HL-60 (cell line): ENCODE measurements around the gene VIPR2.

Source experiments
- DNase-seq, 2 experiments: peaks; one replicate each; pipeline ENCODE4 v3.0.0-alpha.2; 2010 to 2020; ENCODE audit warnings: low read depth in 1 of 2, low spot score in 1 of 2
- H3K27ac ChIP-seq: fragments of 250-450 bp; sonication (Bioruptor Pico); replicated peaks from 2 replicates; pipeline ENCODE4 v1.5.1; 2020; ENCODE audit warnings: mild to moderate bottlenecking, moderate library complexity
- H3K27me3 ChIP-seq: fragments of 250-450 bp; sonication (Bioruptor Pico); 2 replicates; pipeline ENCODE4 v1.5.1; 2021; ENCODE audit warnings: mild to moderate bottlenecking, moderate library complexity; ENCODE audit not compliant: insufficient read depth, poor library complexity, severe bottlenecking
- H3K4me3 ChIP-seq: replicated peaks from 2 replicates; pipeline ENCODE4 v1.5.1; 2011; ENCODE audit warnings: mild to moderate bottlenecking, control low read depth, low read length; ENCODE audit not compliant: insufficient read depth
- GABPA ChIP-seq: IDR thresholded peaks from 2 replicates; pipeline ENCODE4 v1.6.1; 2012; ENCODE audit warnings: low read depth
- POLR2AphosphoS5 ChIP-seq: IDR thresholded peaks from 2 replicates; pipeline ENCODE4 v1.6.1; 2012; ENCODE audit warnings: low read depth
- SPI1 ChIP-seq: IDR thresholded peaks from 2 replicates; pipeline ENCODE4 v1.6.1; 2012; ENCODE audit warnings: low read depth, mild to moderate bottlenecking, borderline replicate concordance
- TF ChIP-seq, protein P1 (sequence below): IDR thresholded peaks from 2 replicates; pipeline ENCODE4 v1.6.1; 2012; ENCODE audit warnings: low read depth; ENCODE audit not compliant: insufficient replicate concordance
- TF ChIP-seq, protein P2 (sequence below): IDR thresholded peaks from one replicate; pipeline ENCODE4 v1.5.1; 2011; ENCODE audit warnings: low read length, control low read depth, inconsistent platforms; ENCODE audit not compliant: insufficient read depth

VIPR2 gene

DNA sequence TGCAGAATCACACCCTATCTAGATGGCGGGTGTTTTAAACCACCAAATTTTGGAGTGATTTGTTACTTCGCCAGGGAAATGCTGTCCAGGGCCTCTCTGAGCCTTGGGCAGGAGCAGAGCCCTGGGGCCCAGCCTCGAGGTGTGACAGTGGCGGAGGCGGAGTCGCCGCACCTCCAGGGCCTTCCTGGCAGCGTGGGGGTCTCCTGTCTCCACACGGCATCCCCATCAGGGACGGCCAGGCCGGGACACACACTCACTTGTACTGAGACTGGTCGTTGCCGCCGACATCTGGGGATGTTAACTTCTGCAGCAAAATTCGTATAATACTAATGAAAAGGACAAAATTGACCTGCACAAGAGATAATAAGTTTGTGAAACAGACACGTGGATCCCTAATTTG lies 110.7 kb downstream of the VIPR2 start:
- no peak for DNase-seq
- H3K4me3 ChIP-seq, result no peak overlapping the region
- H3K27ac ChIP-seq, result no peak overlapping the region
- H3K27me3 ChIP-seq, result peaks cover 7% of the 10 kb centered on the region
- TF ChIP-seq, protein P1, sequence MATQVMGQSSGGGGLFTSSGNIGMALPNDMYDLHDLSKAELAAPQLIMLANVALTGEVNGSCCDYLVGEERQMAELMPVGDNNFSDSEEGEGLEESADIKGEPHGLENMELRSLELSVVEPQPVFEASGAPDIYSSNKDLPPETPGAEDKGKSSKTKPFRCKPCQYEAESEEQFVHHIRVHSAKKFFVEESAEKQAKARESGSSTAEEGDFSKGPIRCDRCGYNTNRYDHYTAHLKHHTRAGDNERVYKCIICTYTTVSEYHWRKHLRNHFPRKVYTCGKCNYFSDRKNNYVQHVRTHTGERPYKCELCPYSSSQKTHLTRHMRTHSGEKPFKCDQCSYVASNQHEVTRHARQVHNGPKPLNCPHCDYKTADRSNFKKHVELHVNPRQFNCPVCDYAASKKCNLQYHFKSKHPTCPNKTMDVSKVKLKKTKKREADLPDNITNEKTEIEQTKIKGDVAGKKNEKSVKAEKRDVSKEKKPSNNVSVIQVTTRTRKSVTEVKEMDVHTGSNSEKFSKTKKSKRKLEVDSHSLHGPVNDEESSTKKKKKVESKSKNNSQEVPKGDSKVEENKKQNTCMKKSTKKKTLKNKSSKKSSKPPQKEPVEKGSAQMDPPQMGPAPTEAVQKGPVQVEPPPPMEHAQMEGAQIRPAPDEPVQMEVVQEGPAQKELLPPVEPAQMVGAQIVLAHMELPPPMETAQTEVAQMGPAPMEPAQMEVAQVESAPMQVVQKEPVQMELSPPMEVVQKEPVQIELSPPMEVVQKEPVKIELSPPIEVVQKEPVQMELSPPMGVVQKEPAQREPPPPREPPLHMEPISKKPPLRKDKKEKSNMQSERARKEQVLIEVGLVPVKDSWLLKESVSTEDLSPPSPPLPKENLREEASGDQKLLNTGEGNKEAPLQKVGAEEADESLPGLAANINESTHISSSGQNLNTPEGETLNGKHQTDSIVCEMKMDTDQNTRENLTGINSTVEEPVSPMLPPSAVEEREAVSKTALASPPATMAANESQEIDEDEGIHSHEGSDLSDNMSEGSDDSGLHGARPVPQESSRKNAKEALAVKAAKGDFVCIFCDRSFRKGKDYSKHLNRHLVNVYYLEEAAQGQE, result no peak
- TF ChIP-seq GABPA, result no peak
- no peak for TF ChIP-seq SPI1
- no peak for TF ChIP-seq POLR2AphosphoS5
- TF ChIP-seq, protein P2, sequence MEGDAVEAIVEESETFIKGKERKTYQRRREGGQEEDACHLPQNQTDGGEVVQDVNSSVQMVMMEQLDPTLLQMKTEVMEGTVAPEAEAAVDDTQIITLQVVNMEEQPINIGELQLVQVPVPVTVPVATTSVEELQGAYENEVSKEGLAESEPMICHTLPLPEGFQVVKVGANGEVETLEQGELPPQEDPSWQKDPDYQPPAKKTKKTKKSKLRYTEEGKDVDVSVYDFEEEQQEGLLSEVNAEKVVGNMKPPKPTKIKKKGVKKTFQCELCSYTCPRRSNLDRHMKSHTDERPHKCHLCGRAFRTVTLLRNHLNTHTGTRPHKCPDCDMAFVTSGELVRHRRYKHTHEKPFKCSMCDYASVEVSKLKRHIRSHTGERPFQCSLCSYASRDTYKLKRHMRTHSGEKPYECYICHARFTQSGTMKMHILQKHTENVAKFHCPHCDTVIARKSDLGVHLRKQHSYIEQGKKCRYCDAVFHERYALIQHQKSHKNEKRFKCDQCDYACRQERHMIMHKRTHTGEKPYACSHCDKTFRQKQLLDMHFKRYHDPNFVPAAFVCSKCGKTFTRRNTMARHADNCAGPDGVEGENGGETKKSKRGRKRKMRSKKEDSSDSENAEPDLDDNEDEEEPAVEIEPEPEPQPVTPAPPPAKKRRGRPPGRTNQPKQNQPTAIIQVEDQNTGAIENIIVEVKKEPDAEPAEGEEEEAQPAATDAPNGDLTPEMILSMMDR, result no peak

DNA sequence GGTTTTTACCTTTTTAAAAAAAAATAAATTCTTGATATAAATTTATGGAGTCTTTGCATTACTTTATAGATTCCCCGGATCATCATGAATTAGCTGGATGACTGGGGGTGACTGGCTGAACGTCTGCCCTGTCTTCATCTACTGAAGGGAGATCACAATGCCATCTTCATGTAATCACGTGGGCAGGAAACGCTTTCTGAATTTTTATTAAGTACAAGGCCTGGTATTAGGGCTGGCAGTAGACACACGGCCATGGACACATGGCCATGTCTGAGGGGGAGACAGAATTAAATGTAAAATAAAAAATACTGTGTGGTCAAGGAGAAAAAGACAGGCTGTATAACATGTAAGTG lies 111.2 kb downstream of the VIPR2 start:
- no peak overlapping the region for H3K4me3 ChIP-seq
- TF ChIP-seq POLR2AphosphoS5, result no peak
- TF ChIP-seq, protein P2, result no peak
- TF ChIP-seq GABPA, result no peak
- no peak for TF ChIP-seq SPI1
- TF ChIP-seq, protein P1, result no peak
- DNase-seq, result no peak
- H3K27ac ChIP-seq, result no peak overlapping the region
- H3K27me3 ChIP-seq, result peaks cover 7% of the 10 kb centered on the region

DNA sequence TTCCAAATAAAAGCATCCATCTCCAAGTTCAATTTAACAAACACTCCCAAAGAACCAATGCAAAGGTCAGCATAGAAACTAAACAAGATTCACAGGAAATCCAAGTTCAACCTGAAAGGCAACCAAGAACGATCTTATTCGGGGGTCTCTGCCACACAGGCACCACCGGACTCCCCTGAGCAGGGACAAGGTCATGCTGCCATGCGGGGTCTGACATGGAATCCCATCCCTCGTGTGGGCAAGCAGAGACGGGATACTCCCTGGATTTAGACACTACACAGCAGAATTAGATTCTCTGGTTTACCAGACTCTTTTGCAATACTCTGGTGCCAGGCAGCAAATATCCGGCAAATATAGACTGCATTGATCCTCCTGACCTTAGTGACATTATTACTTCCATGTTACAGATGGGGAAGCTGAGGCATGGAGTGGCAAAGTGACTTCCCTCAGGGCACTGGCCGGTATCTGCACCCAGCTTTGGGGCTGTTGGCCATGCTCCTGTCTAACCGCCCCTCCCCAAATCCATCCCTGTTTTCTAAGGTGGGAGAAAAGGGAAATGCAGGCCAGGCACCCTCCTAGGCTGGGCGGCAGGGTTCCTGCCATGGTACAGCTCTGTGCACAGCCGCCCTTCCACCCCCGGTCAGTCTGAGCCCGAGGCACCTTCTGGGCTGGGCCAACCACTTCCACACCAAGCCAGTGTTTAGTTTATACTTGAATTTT lies 111.8 kb downstream of the VIPR2 start:
- no peak for DNase-seq
- TF ChIP-seq SPI1, result no peak
- TF ChIP-seq, protein P1, result no peak
- TF ChIP-seq GABPA, result no peak
- TF ChIP-seq, protein P2, result no peak
- TF ChIP-seq POLR2AphosphoS5, result no peak
- H3K27ac ChIP-seq, result no peak overlapping the region
- peaks cover 7% of the 10 kb centered on the region for H3K27me3 ChIP-seq
- H3K4me3 ChIP-seq, result no peak overlapping the region
